Caco-2 (cell line): ENCODE data around the gene PRKAG1. TPM values are rescaled to one million over a fixed set of nuclear protein-coding genes. Genes with fewer than 3 reads are reported as not detected.
A peak's percentile ranks its signal among the peaks of the same experiment; 100 is the strongest.

ENCODE experiments used
- BruUV-seq: library from RNA; stranded (reverse); fragments of 400-500 nt; replicated peaks from 2 replicates; lab custom pipeline; 2021; lab: Mats Ljungman, UMichigan
- CTCF ChIA-PET: fragments of 300-600 bp; sonication (Branson Sonifier 250); formaldehyde crosslinking; loops from one replicate; lab custom pipeline; 2022; ENCODE audit warnings: antibody characterized with exemption; lab: Charles Lee
- POLR2A ChIA-PET: fragments of 300-600 bp; sonication (Branson Sonifier 250); formaldehyde crosslinking; loops from one replicate; lab custom pipeline; 2022; ENCODE audit warnings: antibody characterized with exemption; lab: Charles Lee
- DNase-seq, 2 experiments: peaks; one replicate each; pipeline versions ENCODE4 v3.0.0 to v3.0.0-alpha.2; 2020 to 2022
- H3K27me3 ChIP-seq: replicated peaks from 2 replicates; pipeline ENCODE4 v1.6.0; 2011; ENCODE audit warnings: low read length; ENCODE audit not compliant: control insufficient read depth, insufficient read depth
- H3K36me3 ChIP-seq: 2 replicates; pipeline ENCODE4 v1.5.1; 2011; ENCODE audit warnings: low read length; ENCODE audit not compliant: control insufficient read depth, insufficient read depth
- H3K4me1 ChIP-seq: fragments of 250-450 bp; sonication (Bioruptor Pico); 2 replicates; pipeline ENCODE4 v1.5.1; 2020; ENCODE audit warnings: mild to moderate bottlenecking
- H3K4me3 ChIP-seq: 2 replicates; pipeline ENCODE4 v1.5.1; 2011; ENCODE audit warnings: low read depth, mild to moderate bottlenecking, control low read depth, low read length
- H3K9me3 ChIP-seq: fragments of 250-450 bp; sonication (Bioruptor Pico); 2 replicates; pipeline ENCODE4 v1.5.1; 2020; ENCODE audit warnings: mild to moderate bottlenecking, moderate library complexity
- H3K27ac Mint-ChIP-seq: one replicate; pipeline ENCODE4 v1.8.0; 2022; ENCODE audit warnings: mixed read lengths; ENCODE audit not compliant: unreplicated experiment
- H3K27me3 Mint-ChIP-seq: one replicate; pipeline ENCODE4 v1.8.0; 2022; ENCODE audit warnings: mixed read lengths; ENCODE audit not compliant: insufficient read depth, unreplicated experiment
- H3K36me3 Mint-ChIP-seq: one replicate; pipeline ENCODE4 v1.8.0; 2022; ENCODE audit warnings: mild to moderate bottlenecking, mixed read lengths; ENCODE audit not compliant: insufficient read depth, unreplicated experiment
- H3K4me1 Mint-ChIP-seq: one replicate; pipeline ENCODE4 v1.8.0; 2022; ENCODE audit warnings: low read depth, mixed read lengths; ENCODE audit not compliant: unreplicated experiment
- H3K4me3 Mint-ChIP-seq: one replicate; pipeline ENCODE4 v1.8.0; 2022; ENCODE audit warnings: mild to moderate bottlenecking, moderate library complexity, mixed read lengths; ENCODE audit not compliant: unreplicated experiment
- H3K9me3 Mint-ChIP-seq: one replicate; pipeline ENCODE4 v1.8.0; 2022; ENCODE audit warnings: mixed read lengths; ENCODE audit not compliant: unreplicated experiment
- CTCF ChIP-seq, 2 experiments: fragments of 200-600 bp in 1 of 2; IDR thresholded peaks; 1 replicate in 1 of 2; 2 replicates in 1 of 2; pipeline versions ENCODE4 v1.5.1 to v1.8.0; 2011 to 2022; ENCODE audit warnings: antibody characterized with exemption in 1 of 2, control low read depth in 1 of 2, inconsistent platforms in 1 of 2, low read depth in 1 of 2, low read length in 1 of 2, mild to moderate bottlenecking in 1 of 2, moderate library complexity in 1 of 2; ENCODE audit not compliant: insufficient read depth in 1 of 2, severe bottlenecking in 1 of 2, unreplicated experiment in 1 of 2
- intact Hi-C: fragments of 100-400 bp; cut with micrococcal nuclease; formaldehyde crosslinking; loops from one replicate; pipeline ENCODE4 v1.10.0; 2022; ENCODE audit not compliant: unreplicated experiment
- total RNA-seq: library from RNA; stranded (reverse); gene quantifications from 2 replicates; pipeline ENCODE4 v1.2.3, GENCODE V29; 2022

The PRKAG1 gene
- total RNA-seq, 1 experiment from 2014 or later, result 60.3 TPM

GRCh38 chr12:49057888-49058287, 39.3 kb upstream of the PRKAG1 start:
- POLR2A ChIA-PET, result interaction anchor here (1.1 kb wide), 1 partner anchor 73 kb away, joined by 3 read pairs; the partner anchor contains the start of gene TUBA1B
- H3K27me3 Mint-ChIP-seq, result no peaks in the 10 kb centered on the region
- Histone ChIP-seq H3K36me3 (peaks cover 12% of the 10 kb centered on the region), H3K27me3 (no peaks in the 10 kb centered on the region), H3K4me3 (peak overlapping the region; percentile 91), H3K9me3 (no peaks in the 10 kb centered on the region), H3K4me1 (peaks cover 17% of the 10 kb centered on the region)
- no peak for DNase-seq
- no peak for TF ChIP-seq CTCF (IDR thresholded peaks at IDR 0.05; ENCODE audit: insufficient read depth in 1 of 2, low read depth in 1 of 2, low read length in 1 of 2, severe bottlenecking in 1 of 2, unreplicated experiment in 1 of 2)
- peak overlapping the region; percentile 68 for H3K27ac Mint-ChIP-seq
- BruUV-seq, result no TSS peak
- H3K36me3 Mint-ChIP-seq, result peaks cover 42% of the 10 kb centered on the region
- CTCF ChIA-PET, result interaction anchor here (0.9 to 1.2 kb wide), 2 partner anchors 12 to 13 kb away, joined by 3 read pairs; partner anchors contain the start of gene RHEBL1
- H3K4me3 Mint-ChIP-seq, result peak overlapping the region; percentile 83
- no peaks in the 10 kb centered on the region for H3K9me3 Mint-ChIP-seq
- peaks cover 16% of the 10 kb centered on the region for H3K4me1 Mint-ChIP-seq
- intact Hi-C loops, result no loop called here

- ChIA-PET CTCF (no interaction called here), POLR2A (no interaction called here)
- Histone ChIP-seq H3K4me1 (peaks cover 17% of the 10 kb centered on the region), H3K4me3 (no peak overlapping the region), H3K27me3 (no peaks in the 10 kb centered on the region), H3K36me3 (peaks cover 12% of the 10 kb centered on the region), H3K9me3 (no peaks in the 10 kb centered on the region)
- H3K36me3 Mint-ChIP-seq, result peaks cover 59% of the 10 kb centered on the region
- peaks cover 16% of the 10 kb centered on the region for H3K4me1 Mint-ChIP-seq
- TF ChIP-seq CTCF (IDR thresholded peaks at IDR 0.05; ENCODE audit: insufficient read depth in 1 of 2, low read depth in 1 of 2, low read length in 1 of 2, severe bottlenecking in 1 of 2, unreplicated experiment in 1 of 2), result no peak
- H3K27ac Mint-ChIP-seq, result peak overlapping the region; percentile 12
- BruUV-seq, result no TSS peak
- peak overlapping the region; percentile 26 for H3K4me3 Mint-ChIP-seq
- DNase-seq, result peak; percentile 35 to 45
- no peaks in the 10 kb centered on the region for H3K9me3 Mint-ChIP-seq
- intact Hi-C loops, result no loop called here
- H3K27me3 Mint-ChIP-seq, result no peaks in the 10 kb centered on the region
Measured at GRCh38 chr12:49055978-49056754, 37.6 kb upstream of the PRKAG1 start.

GRCh38 chr12:49055092-49055491, 36.5 kb upstream of the PRKAG1 start:
- Histone ChIP-seq H3K9me3 (no peaks in the 10 kb centered on the region), H3K27me3 (no peaks in the 10 kb centered on the region), H3K4me1 (peaks cover 17% of the 10 kb centered on the region), H3K4me3 (no peak overlapping the region), H3K36me3 (peaks cover 15% of the 10 kb centered on the region)
- no peaks in the 10 kb centered on the region for H3K9me3 Mint-ChIP-seq
- peaks cover 16% of the 10 kb centered on the region for H3K4me1 Mint-ChIP-seq
- H3K27ac Mint-ChIP-seq, result no peak overlapping the region
- H3K4me3 Mint-ChIP-seq, result no peak overlapping the region
- H3K27me3 Mint-ChIP-seq, result no peaks in the 10 kb centered on the region
- BruUV-seq, result no TSS peak
- peaks cover 63% of the 10 kb centered on the region for H3K36me3 Mint-ChIP-seq
- no peak for TF ChIP-seq CTCF (IDR thresholded peaks at IDR 0.05; ENCODE audit: insufficient read depth in 1 of 2, low read depth in 1 of 2, low read length in 1 of 2, severe bottlenecking in 1 of 2, unreplicated experiment in 1 of 2)
- no peak for DNase-seq
- intact Hi-C loops, result no loop called here
- ChIA-PET CTCF (no interaction called here), POLR2A (no interaction called here)
